Occipital lobe (tissue), 2 donors: ENCODE measurements around the gene BTLA. TPM values are rescaled to one million over a fixed set of nuclear protein-coding genes. Genes with fewer than 3 reads are reported as not detected.
"Not testable (repeated sequence)": the region's sequence is repeated elsewhere in the genome, so short reads cannot be mapped to it uniquely, and the experiment has no call there.

Experiments used
- DNase-seq: peaks from one replicate; lab custom pipeline; 2025; lab: John Stamatoyannopoulos, UW
- total RNA-seq: library from RNA; depleted of rRNA; stranded (reverse); fragments of >200 nt; gene quantifications from one replicate; pipeline ENCODE4 v1.2.3, GENCODE V29; 2014

The BTLA gene
- total RNA-seq, 1 donor from 2014 or later: 0.16 TPM

GRCh38 chr3:112491373-112491772 lies 7.9 kb downstream of the BTLA start:
- no peak for DNase-seq

- no peak for DNase-seq
These were observed 9.4 kb downstream of the BTLA start for GRCh38 chr3:112489674-112490479.

- DNase-seq: no peak
These were observed 12.3 kb downstream of the BTLA start for GRCh38 chr3:112486811-112487505.

GRCh38 chr3:112484352-112484751 lies 14.9 kb downstream of the BTLA start:
- no peak for DNase-seq

GRCh38 chr3:112482675-112483074 lies 16.6 kb downstream of the BTLA start:
- DNase-seq: no peak

- DNase-seq: no peak
These were observed 18.0 kb downstream of the BTLA start for GRCh38 chr3:112481302-112481721.

GRCh38 chr3:112477891-112478290 lies 21.4 kb downstream of the BTLA start:
- no peak for DNase-seq

GRCh38 chr3:112476346-112476745 lies 22.9 kb downstream of the BTLA start:
- no peak for DNase-seq

GRCh38 chr3:112474796-112475195 lies 24.5 kb downstream of the BTLA start:
- DNase-seq: no peak

GRCh38 chr3:112472691-112473090 lies 26.6 kb downstream of the BTLA start:
- no peak for DNase-seq

GRCh38 chr3:112471596-112472325 lies 27.5 kb downstream of the BTLA start:
- no peak for DNase-seq

- no peak for DNase-seq
These were observed 28.5 kb downstream of the BTLA start for GRCh38 chr3:112470788-112471187.

- no peak for DNase-seq
These were observed 29.6 kb downstream of the BTLA start for GRCh38 chr3:112469671-112470070.

GRCh38 chr3:112467539-112467938 lies 31.7 kb downstream of the BTLA start:
- DNase-seq: no peak

GRCh38 chr3:112466020-112466419 lies 33.3 kb downstream of the BTLA start:
- DNase-seq: no peak

- DNase-seq: no peak
These were observed 35.0 kb downstream of the BTLA start for GRCh38 chr3:112464264-112464663.

GRCh38 chr3:112463250-112463649 lies 36.0 kb downstream of the BTLA start:
- no peak for DNase-seq

GRCh38 chr3:112461787-112462186 lies 37.5 kb downstream of the BTLA start:
- not testable (repeated sequence) for DNase-seq

- no peak for DNase-seq
These were observed 38.6 kb downstream of the BTLA start for GRCh38 chr3:112460519-112461195.

GRCh38 chr3:112459750-112460149 lies 39.5 kb downstream of the BTLA start:
- DNase-seq: no peak

- DNase-seq: no peak
These were observed 43.1 kb downstream of the BTLA start for GRCh38 chr3:112456147-112456546.

GRCh38 chr3:112448939-112449338 lies 50.3 kb downstream of the BTLA start:
- no peak for DNase-seq
